MM.1S (cell line): Measurements from ENCODE around the gene PDGFD.

ENCODE experiments used
- EZH2 ChIP-seq: fragments of 300-600 bp; sonication (generic); optimal IDR thresholded peaks from 2 replicates; pipeline ENCODE3; 2017; ENCODE audit warnings: low read depth, mild to moderate bottlenecking, antibody characterized with exemption, low read length, mixed read lengths
- EZH2phosphoT487 ChIP-seq: fragments of 300-600 bp; sonication (generic); IDR thresholded peaks from 2 replicates; pipeline ENCODE4 v1.6.1; 2018; ENCODE audit warnings: antibody characterized with exemption, low read length
- TF ChIP-seq, protein P1 (sequence below): fragments of 300-600 bp; sonication (generic); IDR thresholded peaks from 2 replicates; pipeline ENCODE4 v1.5.1; 2016; ENCODE audit warnings: antibody characterized with exemption, low read length, mixed read lengths

DNA sequence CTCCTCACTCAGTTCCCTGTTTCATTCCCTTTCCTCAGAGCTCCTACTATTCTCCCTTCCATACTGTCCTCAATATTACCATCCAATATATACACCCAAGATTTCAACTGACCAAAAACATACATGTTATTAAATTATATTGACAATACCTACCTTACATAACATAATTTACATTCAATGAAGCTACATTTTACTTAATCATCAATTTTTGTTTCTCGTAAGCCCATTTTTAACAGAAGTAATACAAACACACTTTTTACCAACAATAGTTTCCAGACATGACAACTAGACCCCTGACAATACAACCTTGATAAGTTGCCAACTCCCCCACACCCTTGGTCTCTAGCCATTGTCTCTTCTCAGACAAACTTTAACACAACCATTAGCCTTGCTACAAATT, 273.3 kb downstream of the PDGFD start:
- TF ChIP-seq, protein P1, sequence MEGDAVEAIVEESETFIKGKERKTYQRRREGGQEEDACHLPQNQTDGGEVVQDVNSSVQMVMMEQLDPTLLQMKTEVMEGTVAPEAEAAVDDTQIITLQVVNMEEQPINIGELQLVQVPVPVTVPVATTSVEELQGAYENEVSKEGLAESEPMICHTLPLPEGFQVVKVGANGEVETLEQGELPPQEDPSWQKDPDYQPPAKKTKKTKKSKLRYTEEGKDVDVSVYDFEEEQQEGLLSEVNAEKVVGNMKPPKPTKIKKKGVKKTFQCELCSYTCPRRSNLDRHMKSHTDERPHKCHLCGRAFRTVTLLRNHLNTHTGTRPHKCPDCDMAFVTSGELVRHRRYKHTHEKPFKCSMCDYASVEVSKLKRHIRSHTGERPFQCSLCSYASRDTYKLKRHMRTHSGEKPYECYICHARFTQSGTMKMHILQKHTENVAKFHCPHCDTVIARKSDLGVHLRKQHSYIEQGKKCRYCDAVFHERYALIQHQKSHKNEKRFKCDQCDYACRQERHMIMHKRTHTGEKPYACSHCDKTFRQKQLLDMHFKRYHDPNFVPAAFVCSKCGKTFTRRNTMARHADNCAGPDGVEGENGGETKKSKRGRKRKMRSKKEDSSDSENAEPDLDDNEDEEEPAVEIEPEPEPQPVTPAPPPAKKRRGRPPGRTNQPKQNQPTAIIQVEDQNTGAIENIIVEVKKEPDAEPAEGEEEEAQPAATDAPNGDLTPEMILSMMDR = no peak
- TF ChIP-seq EZH2 (no peak), EZH2phosphoT487 (no peak)
